8988T (cell line): ENCODE results near the gene NEURL1.
"Not testable (repeated sequence)": the region's sequence is repeated elsewhere in the genome, so short reads cannot be mapped to it uniquely, and the experiment has no call there.

Source experiments
- DNase-seq: peaks from one replicate; pipeline ENCODE4 v3.0.0; 2011

Gene NEURL1

DNA sequence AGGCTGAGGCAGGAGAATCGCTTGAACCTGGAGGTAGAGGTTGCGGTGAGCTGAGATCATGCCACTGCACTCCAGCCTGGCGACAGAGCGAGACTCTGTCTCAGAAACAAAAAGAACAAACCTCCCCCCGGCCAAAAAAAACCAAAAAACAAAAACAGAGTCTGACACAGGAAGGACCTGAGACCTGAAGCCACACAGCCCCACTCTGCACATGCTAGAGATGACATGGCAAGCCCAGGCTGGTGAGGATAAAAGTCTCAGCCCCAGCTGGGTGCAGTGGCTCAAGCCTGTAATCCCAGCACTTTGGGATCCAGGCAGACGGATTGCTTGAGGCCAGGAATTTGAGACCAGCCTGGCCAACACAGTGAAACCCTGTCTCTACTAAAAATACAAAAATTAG, 139.4 kb downstream of the NEURL1 start:
- not testable (repeated sequence) for DNase-seq

GRCh38 chr10:103633846-103634245, 140.3 kb downstream of the NEURL1 start:
- DNase-seq = no peak

DNA sequence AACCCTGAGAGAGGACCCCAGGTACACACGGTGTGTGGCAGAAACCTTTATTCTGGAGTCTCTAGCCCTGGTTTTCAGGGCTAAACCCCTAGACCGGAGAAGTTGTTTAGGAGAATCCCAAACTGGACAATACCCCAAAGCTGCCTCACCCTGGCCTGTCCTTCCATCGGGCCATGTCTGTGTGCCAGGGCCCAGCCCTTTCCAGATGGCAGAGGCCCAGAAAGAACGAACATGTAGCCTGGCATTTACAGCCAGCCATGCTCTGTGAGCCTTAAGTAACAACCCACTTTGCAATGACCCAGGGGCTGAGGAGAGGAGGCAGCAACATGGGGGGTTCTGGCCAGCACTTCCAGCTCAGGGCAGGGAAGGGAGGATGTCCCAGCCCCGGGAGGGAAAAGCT, 142.1 kb downstream of the NEURL1 start:
- DNase-seq = no peak

- DNase-seq = no peak
Measured at GRCh38 chr10:103636492-103636891, 143.0 kb downstream of the NEURL1 start.

DNA sequence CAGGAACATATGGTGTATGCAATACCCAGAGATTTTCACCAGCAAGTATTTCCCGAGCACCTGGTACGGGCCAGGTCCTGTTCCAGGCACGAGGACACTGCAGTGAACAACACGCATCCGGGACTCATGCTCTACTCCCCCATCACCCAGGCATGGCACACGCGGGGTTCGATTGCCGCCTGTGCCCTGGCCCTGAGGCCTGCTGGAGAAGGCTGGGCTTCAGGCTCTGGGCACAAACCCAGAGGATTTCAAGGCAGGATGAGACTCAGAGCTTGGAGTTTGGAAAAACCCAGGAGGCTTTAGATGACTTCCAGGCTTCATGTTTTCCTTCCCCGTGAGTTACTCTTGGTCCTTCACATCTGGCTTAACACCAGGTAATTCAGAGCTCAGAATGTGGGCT, 143.5 kb downstream of the NEURL1 start:
- no peak for DNase-seq

DNA sequence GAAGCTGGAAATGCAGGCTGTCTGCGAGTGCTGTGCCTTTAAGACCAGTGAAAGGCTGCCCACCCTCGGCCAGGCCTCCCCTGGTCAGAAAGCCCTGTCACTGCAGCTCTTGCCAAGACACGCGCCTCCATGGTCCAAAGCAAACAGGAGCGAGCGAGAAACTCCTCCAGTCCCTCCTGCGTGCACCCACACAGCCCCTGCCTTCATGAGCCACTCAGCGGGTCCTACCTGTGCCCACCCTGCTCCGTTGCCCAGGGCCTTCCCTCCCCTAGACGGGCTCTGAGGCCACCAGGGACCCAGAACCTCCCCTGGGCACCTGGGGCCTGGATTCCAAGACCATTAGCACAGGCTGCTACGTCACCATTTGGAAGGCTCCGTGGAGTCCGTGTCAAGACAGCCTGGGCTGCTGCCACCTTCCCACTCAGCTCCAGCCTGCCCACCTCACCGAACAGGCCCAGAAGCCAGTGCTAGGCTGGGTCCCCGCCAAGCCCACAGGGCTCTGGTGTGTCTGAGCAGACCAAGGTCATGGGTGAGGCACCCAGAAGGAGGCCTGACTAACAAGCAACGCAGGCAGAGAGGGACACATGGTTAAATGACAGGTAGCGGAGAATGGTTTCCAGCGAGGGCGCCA, 144.5 kb downstream of the NEURL1 start:
- no peak for DNase-seq

- no peak for DNase-seq
Measured at GRCh38 chr10:103638948-103639347, 145.4 kb downstream of the NEURL1 start.

GRCh38 chr10:103640436-103641181, 147.1 kb downstream of the NEURL1 start:
- DNase-seq = no peak

DNA sequence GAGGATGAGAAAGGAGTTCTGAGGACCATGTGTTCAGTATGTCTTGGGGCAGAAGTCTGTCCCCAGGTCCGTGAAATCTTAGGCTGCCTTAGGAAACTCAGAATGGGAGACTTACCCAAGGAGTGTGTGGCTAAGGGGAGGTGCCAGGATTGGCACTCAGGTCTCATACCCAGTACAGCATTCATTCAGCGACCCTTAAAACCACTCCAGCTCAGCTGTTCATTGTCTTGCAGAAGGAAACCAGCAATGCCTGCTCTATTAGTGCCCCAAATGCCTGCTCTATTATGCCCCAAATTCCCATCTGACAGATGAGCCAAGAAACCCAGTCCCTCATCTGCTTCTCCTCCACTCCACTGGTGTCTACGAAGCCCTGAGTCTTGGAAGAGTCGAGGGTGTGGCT, 147.8 kb downstream of the NEURL1 start:
- DNase-seq = no peak
